NT2/D1 (cell line): ENCODE measurements around the gene DGAT2.

Source experiments
- YY1 ChIP-seq: IDR thresholded peaks from 2 replicates; pipeline ENCODE4 v1.6.1; 2011; ENCODE audit not compliant: insufficient read length, insufficient read depth
- ZNF274 ChIP-seq: IDR thresholded peaks from 2 replicates; pipeline ENCODE4 v1.6.1; 2011; ENCODE audit warnings: mild to moderate bottlenecking, low read depth, low read length

- TF ChIP-seq YY1, result no peak
- TF ChIP-seq ZNF274, result no peak
Measured at GRCh38 chr11:75779960-75780359, 11.4 kb downstream of the DGAT2 start.
